Inferior parietal cortex (tissue), 1 donor: ENCODE results near the gene RCOR1.
"Not testable (repeated sequence)": the region's sequence is repeated elsewhere in the genome, so short reads cannot be mapped to it uniquely, and the experiment has no call there.

Experiments used
- DNase-seq: peaks from one replicate; pipeline ENCODE4 v3.0.0-alpha.2; 2016; ENCODE audit errors: extremely low spot score

The RCOR1 gene

DNA sequence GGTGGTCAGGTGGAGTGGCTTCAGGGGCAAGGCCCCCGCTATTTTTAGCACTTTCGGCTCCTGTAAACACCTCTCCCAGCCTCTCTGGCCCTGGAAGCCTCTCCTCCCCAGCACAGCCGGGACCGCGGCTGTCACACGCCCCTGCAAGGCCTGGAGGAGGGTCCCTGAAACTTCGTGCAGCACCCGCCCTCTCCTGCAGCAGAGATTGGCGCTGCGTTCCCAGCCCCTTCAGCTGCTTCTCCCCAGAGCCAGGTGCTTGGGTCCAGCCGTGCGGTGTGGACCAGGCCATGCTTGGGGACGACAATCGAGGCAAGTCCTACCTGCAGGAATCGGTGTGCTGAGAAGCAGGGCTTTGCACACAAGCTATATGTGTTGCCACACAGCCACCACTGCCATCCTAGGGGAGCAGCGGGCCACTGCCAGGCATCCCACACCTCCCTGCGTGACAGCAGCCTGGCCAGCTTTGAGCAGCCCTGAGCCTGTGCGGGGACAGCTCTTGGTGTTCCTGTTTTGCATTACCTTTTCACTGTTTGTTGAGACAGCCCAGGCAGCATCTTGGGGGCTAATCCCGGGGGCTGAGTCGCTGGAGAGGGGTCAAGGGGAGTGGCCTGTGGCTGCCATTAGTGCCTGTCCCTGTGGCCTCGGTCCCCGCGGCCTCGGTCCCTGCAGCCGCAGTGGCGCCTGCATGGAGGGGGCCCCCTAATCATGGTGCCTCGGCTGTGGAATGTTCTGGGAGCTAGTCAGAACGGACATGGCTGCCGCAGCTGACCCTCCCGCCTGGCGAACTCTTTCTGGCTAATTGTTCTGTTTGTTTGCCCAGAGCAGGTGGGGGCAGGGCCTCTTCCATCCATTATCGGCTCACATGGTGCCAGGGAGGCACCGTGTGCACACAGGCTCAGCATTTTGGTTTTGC, 157.2 kb downstream of the RCOR1 start:
- DNase-seq = no peak

DNA sequence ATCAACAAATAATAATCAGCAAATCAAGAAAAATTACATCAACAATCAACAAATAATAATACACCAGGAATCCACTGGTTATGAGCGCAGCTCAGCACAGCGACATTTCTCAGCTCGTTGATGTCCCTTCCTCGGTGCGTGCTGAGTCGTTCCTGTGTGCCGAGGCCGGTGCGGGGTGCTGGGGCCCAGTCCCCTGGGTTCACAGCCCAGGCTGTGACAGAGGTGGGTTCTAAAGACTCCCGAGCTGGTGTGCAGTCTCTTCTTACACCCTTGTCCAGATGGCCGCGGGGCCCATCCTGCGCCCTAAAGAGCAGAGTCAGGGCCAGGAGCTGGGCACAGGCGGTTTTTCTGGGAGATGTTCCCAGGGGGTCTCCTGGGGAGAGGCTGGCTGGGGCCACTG, 157.9 kb downstream of the RCOR1 start:
- DNase-seq = no peak

- no peak for DNase-seq
These were observed 158.6 kb downstream of the RCOR1 start for GRCh38 chr14:102751088-102751487.

- no peak for DNase-seq
These were observed 159.9 kb downstream of the RCOR1 start for GRCh38 chr14:102752239-102752847.

DNA sequence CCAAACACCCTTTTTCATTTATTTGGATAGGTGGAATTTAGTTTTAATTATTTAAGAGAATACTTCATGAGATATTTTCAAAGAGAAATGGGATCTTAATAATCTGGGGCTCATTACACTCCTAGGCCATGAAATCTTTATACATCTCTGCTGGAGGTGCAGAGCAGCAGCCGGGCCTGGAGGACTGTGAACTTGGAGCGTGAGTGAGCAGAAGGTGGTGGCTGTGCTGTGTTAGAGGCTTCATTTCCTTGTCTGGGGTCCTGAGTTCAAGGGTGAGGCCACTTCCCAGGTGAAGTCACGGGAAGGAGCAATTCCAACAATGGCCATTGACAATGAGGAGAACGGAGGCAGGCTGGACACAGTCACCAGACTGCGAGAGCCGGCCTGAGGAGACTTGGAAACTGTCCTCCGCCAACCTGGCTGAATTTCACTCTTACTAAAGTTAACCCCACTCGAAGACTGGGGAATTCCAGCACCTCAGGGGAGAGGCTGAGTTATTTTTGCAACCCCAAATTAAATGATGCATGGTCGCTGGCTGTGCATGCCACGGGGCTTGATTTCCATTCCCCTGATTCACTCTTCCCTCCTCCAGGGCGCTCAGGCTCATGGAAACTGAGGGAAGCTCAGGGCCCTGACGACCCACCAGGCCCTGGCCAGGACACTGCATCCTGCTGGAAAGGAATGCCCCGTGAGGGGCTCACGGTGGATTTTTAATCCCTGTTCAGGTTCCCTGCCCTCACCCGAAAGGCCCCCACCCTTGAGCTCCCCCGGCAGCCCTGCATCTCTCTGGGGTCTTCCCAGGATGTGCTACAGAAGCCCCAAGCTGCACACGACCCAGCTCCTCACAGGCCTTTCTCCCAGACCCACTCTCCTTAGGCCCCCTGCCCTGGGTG, 162.2 kb downstream of the RCOR1 start:
- DNase-seq = no peak

DNA sequence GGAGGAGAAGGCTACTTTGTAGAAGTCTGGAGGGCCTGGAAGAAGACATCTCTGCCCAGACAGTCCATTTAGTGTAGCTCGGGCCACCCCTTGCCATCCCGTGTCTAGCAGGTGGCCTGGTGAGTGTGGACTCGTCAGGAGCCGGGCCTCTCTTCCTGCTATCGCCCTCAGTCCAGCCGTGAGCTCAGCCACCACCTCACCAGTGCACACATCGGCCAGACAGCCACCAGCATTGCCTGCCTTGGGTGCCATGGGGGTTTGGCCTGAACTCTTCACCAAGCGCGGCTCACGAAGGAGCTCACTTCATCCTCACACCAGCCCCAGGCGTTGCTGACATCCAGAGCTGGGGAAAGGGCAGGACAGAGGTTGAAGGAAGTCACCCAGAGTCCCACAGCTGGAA, 165.2 kb downstream of the RCOR1 start:
- DNase-seq = no peak

- no peak for DNase-seq
These were observed 165.6 kb downstream of the RCOR1 start for GRCh38 chr14:102758087-102758486.

DNA sequence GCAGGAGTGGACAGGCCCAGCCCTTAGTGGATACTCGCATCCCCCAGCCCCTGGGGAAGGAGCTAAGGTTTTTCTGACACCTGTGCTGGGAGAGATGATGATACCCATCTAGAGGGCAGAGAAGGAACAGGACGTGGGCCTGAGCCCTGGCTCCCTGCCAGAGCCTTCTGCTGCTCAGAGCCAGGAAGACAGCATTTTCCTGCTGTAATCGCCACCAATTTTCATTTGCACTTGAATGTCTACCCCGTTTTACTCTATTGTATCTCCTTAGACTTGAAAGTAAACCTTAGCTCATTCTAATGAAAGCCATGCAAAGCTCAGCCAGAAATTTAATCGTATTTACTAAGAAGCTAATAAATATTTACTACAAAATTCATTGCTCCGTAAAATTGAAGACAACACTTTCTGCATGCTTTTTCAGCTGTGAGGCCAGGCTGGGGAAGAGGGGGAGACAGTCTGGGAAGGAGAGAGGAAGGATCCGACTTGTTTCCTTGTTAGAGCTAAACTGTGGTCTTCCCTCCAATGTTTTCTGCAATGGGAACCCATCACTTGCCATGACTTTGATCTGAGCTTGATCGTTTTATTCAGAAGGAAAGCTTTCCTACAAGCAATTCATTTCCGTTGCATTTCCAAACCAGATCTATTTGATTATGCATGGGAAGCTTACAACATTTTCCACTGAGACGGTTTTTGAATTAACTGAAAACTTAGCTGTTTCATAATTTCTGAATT, 167.2 kb downstream of the RCOR1 start:
- no peak for DNase-seq

DNA sequence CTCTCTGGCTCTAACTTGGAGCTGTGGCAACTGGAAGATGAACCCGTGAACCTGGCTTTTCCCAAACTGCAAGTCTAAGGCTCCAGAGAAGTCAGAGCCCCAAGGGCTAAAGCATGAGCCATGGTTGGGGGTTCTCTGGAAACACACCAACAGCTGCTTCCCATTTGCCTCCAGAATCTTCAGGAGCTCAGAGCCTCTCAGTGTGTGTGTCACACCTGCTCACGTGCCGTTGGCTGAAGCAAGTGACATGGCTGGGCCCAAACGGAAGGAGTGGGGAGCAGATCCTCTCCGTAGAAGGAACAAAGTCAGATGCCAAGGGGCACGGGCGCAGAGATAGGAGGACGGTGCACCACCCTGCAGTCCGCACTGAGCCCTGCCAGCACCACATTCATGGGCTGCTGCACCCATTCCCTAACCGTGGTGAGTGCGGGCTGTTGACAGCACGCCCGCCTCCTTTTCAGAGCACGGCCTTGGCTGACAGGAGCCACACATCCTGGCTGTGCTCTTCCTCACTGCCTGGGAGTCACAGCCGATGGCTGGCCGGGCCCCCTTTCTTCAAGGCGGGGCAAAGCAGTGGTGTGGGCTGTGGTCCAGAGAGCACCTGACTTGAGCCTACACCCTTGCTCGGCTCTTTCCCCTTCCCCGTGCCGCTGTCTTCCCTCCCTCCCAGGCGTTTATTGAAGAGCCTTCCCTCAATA, 168.2 kb downstream of the RCOR1 start:
- DNase-seq = no peak

- DNase-seq = no peak
These were observed 168.8 kb downstream of the RCOR1 start for GRCh38 chr14:102761206-102761605.

- no peak for DNase-seq
These were observed 171.8 kb downstream of the RCOR1 start for GRCh38 chr14:102764220-102764671.

GRCh38 chr14:102765770-102766169, 173.3 kb downstream of the RCOR1 start:
- DNase-seq = not testable (repeated sequence)

GRCh38 chr14:102768223-102769048, 176.0 kb downstream of the RCOR1 start:
- DNase-seq = no peak

DNA sequence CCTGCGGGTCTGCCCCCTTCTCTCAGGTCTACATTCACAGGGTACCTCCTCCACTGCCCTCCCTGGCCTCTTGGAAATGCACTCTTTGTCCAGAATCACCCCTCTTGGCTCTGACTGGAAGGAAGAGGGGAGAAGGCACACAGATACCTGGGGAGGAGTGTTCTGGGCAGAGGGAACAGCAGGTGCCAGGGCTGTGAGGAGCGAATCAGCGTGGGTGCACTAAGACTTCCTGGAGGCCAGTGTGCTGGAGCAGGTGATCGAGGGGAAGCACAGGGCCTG, 176.5 kb downstream of the RCOR1 start:
- no peak for DNase-seq

GRCh38 chr14:102770147-102771123, 178.0 kb downstream of the RCOR1 start:
- DNase-seq = no peak

- no peak for DNase-seq
These were observed 178.7 kb downstream of the RCOR1 start for GRCh38 chr14:102771144-102771543.

- DNase-seq = no peak
These were observed 180.5 kb downstream of the RCOR1 start for GRCh38 chr14:102772781-102773570.
